ENCODE data around the gene NFE2L2. TPM values are rescaled to one million over a fixed set of nuclear protein-coding genes. Genes with fewer than 3 reads are reported as not detected.

Gene NFE2L2
- total and polyA plus RNA-seq, 2 donors: 46.6 to 91.7 TPM

GRCh38 chr2:177245010-177245422 is 19.5 kb downstream of the NFE2L2 start:
- H3K27ac ChIP-seq (ENCODE audit: low read depth in 1 of 2, low read length in 1 of 2): no peak overlapping the region
- H3K27me3 ChIP-seq (ENCODE audit: control insufficient read depth in 2 of 2, insufficient read depth in 1 of 2, low read length in 1 of 2): no peaks in the 10 kb centered on the region
- no peak overlapping the region for H3K4me3 ChIP-seq (ENCODE audit: low read length in 2 of 2)
- no peak for DNase-seq (ENCODE audit: low read depth in 6 of 9, low spot score in 9 of 9)
- peaks cover 0 to 13% of the 10 kb centered on the region in 2 donors for H3K36me3 ChIP-seq (ENCODE audit: control insufficient read depth in 2 of 2, insufficient read depth in 2 of 2, low read length in 1 of 2)
- peaks cover 11 to 19% of the 10 kb centered on the region in 2 donors for H3K4me1 ChIP-seq (ENCODE audit: control insufficient read depth in 2 of 2, insufficient read depth in 2 of 2, low read length in 2 of 2)
- WGBS: 94% methylated on average over 4 of the region's 4 CpGs
- no peaks in the 10 kb centered on the region for H3K9me3 ChIP-seq (ENCODE audit: control insufficient read depth in 2 of 2, insufficient read depth in 1 of 2, low read length in 1 of 2)

DNA sequence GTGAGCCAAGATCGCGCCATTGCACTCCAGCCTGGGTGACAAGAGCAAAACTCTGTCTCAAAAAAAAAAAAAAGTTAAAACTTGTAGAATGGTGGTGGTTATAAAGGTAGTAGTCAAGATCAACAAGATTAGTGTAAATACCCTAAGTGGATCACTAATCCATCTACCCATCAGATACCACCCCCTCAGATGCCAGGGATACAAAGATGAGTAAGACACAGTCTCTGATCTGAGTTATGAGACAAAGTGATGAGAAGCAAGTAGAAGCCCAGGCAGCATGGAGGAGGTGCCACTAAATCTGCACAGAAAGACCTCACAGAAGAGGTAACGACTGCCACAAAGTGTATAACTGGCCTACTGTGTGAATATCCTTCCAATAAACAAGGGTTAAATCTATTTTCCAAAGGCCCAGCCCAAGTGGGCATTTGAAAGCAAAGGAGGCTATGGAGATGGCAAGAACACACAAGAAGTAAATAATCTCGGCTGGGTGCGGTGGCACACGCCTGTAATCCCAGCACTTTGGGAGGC is 20.2 kb downstream of the NFE2L2 start:
- H3K4me1 ChIP-seq (ENCODE audit: control insufficient read depth in 2 of 2, insufficient read depth in 2 of 2, low read length in 2 of 2): peaks cover 14 to 22% of the 10 kb centered on the region in 2 donors
- no peak for DNase-seq (ENCODE audit: low read depth in 6 of 9, low spot score in 9 of 9)
- H3K27me3 ChIP-seq (ENCODE audit: control insufficient read depth in 2 of 2, insufficient read depth in 1 of 2, low read length in 1 of 2): no peaks in the 10 kb centered on the region
- no peak overlapping the region for H3K4me3 ChIP-seq (ENCODE audit: low read length in 2 of 2)
- peaks cover 0 to 13% of the 10 kb centered on the region in 2 donors for H3K36me3 ChIP-seq (ENCODE audit: control insufficient read depth in 2 of 2, insufficient read depth in 2 of 2, low read length in 1 of 2)
- 98% methylated on average over 6 of the region's 6 CpGs for WGBS
- no peaks in the 10 kb centered on the region for H3K9me3 ChIP-seq (ENCODE audit: control insufficient read depth in 2 of 2, insufficient read depth in 1 of 2, low read length in 1 of 2)
- peak overlapping the region in 1 of 2 donors; percentile 25 for H3K27ac ChIP-seq (ENCODE audit: low read depth in 1 of 2, low read length in 1 of 2)

DNA sequence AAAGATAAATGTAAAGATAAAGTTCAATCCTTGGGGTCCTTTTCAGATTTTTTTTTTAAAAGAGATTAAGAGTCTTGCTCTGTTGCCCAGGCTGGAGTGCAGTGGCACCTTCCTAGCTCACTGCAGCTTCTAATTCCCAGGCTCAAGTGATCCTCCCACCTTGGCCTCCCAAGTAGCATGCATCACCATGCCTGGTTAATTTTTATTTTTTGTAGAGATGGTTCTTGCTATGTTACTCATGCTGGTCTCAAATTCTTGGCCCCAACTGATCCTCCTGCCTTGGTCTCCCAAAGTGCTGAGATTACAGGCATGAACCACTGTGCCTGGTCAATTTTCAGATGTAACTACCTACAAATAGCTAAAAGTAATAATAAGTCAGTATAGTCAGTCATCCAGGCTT is 21.1 kb downstream of the NFE2L2 start:
- H3K36me3 ChIP-seq (ENCODE audit: control insufficient read depth in 2 of 2, insufficient read depth in 2 of 2, low read length in 1 of 2): peaks cover 0 to 8% of the 10 kb centered on the region in 2 donors

GRCh38 chr2:177243073-177243472 is 21.5 kb downstream of the NFE2L2 start:
- WGBS: 96% methylated on average over 3 of the region's 3 CpGs
- Histone ChIP-seq H3K9me3 (ENCODE audit: control insufficient read depth in 2 of 2, insufficient read depth in 1 of 2, low read length in 1 of 2) (no peaks in the 10 kb centered on the region), H3K4me3 (ENCODE audit: low read length in 2 of 2) (no peak overlapping the region), H3K4me1 (ENCODE audit: control insufficient read depth in 2 of 2, insufficient read depth in 2 of 2, low read length in 2 of 2) (peaks cover 14 to 25% of the 10 kb centered on the region in 2 donors), H3K36me3 (ENCODE audit: control insufficient read depth in 2 of 2, insufficient read depth in 2 of 2, low read length in 1 of 2) (peaks cover 0 to 4% of the 10 kb centered on the region in 2 donors), H3K27ac (ENCODE audit: low read depth in 1 of 2, low read length in 1 of 2) (peak overlapping the region; percentile 56 to 78), H3K27me3 (ENCODE audit: control insufficient read depth in 2 of 2, insufficient read depth in 1 of 2, low read length in 1 of 2) (no peaks in the 10 kb centered on the region)
- no peak for DNase-seq (ENCODE audit: low read depth in 6 of 9, low spot score in 9 of 9)

More for the DNA sequence above, 21.1 kb downstream of the NFE2L2 start:
- H3K27me3 ChIP-seq (ENCODE audit: control insufficient read depth in 2 of 2, insufficient read depth in 1 of 2, low read length in 1 of 2): no peaks in the 10 kb centered on the region
- peaks cover 14 to 25% of the 10 kb centered on the region in 2 donors for H3K4me1 ChIP-seq (ENCODE audit: control insufficient read depth in 2 of 2, insufficient read depth in 2 of 2, low read length in 2 of 2)
- no peaks in the 10 kb centered on the region for H3K9me3 ChIP-seq (ENCODE audit: control insufficient read depth in 2 of 2, insufficient read depth in 1 of 2, low read length in 1 of 2)
- no peak for DNase-seq (ENCODE audit: low read depth in 6 of 9, low spot score in 9 of 9)
- no peak overlapping the region for H3K4me3 ChIP-seq (ENCODE audit: low read length in 2 of 2)
- peak overlapping the region; percentile 56 to 78 for H3K27ac ChIP-seq (ENCODE audit: low read depth in 1 of 2, low read length in 1 of 2)

DNA sequence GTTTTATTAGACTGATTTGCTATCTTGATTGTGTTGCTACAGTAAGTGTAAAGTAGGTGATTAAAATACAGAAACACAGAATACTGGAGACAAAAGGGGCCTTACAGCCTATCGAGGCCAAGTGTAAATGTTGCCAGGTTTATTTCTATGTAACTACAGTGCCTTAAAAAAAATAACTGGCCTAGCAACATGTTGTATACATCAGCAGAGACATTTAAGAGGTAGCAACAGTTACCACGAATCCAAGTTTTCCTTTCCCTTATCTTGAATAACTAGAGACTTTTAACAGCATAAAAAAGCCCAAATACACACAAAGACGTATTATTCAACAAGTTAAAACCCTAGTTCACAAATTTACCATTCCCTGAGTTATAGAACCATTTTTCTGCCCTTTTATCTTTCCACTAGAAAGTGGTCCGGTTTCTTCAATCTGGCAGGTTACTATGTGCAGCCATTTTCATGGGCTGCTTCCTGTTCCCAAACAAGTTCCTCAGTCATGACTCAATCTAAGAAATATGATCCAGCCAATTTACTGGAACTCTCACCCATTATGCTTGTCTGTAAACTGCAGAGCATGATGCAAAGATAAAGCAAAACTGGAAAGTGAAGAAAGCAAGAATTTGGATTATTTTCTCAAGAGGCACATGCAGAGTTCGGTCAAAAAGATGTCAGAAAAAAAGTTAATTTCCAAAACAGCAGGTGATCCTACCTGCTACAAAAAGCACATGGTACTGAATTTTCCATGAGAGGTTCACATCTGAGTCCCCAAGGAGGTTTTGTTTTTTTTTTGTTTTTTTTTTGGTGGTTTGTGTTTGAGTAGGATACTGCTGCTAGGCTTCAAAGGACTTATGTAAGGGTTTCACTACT is 22.2 kb downstream of the NFE2L2 start:
- H3K27ac ChIP-seq (ENCODE audit: low read depth in 1 of 2, low read length in 1 of 2): peak overlapping the region; percentile 56 to 78
- H3K4me3 ChIP-seq (ENCODE audit: low read length in 2 of 2): no peak overlapping the region
- peak in 1 of 9 donors; percentile 33 for DNase-seq (ENCODE audit: low read depth in 6 of 9, low spot score in 9 of 9)
- peaks cover 0 to 4% of the 10 kb centered on the region in 2 donors for H3K36me3 ChIP-seq (ENCODE audit: control insufficient read depth in 2 of 2, insufficient read depth in 2 of 2, low read length in 1 of 2)
- peaks cover 14 to 25% of the 10 kb centered on the region in 2 donors for H3K4me1 ChIP-seq (ENCODE audit: control insufficient read depth in 2 of 2, insufficient read depth in 2 of 2, low read length in 2 of 2)
- 80% methylated on average over 5 of the region's 5 CpGs for WGBS
- H3K9me3 ChIP-seq (ENCODE audit: control insufficient read depth in 2 of 2, insufficient read depth in 1 of 2, low read length in 1 of 2): no peaks in the 10 kb centered on the region
- H3K27me3 ChIP-seq (ENCODE audit: control insufficient read depth in 2 of 2, insufficient read depth in 1 of 2, low read length in 1 of 2): no peaks in the 10 kb centered on the region

DNA sequence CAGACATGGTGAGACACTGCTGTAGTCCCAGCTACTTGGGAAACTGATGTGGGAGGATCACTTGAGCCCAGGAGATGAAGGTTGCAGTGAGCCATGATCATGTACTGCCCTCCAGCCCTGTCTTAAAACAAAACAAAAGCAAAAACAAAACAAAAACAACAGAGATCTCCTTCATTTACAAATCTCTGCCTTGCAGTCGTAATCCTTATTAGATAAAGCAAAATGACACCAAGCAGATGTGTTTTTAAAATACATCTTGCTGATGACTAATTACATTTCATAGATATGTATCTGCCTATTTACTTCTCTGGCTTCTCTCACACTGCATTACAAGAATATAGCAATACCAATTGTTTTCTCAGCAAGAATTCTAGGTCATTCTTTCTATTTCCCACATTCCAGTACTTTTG is 22.8 kb downstream of the NFE2L2 start:
- no peak for DNase-seq (ENCODE audit: low read depth in 6 of 9, low spot score in 9 of 9)
- Histone ChIP-seq H3K36me3 (ENCODE audit: control insufficient read depth in 2 of 2, insufficient read depth in 2 of 2, low read length in 1 of 2) (peaks cover 0 to 4% of the 10 kb centered on the region in 2 donors), H3K4me3 (ENCODE audit: low read length in 2 of 2) (no peak overlapping the region), H3K27ac (ENCODE audit: low read depth in 1 of 2, low read length in 1 of 2) (peak overlapping the region in 1 of 2 donors; percentile 56), H3K9me3 (ENCODE audit: control insufficient read depth in 2 of 2, insufficient read depth in 1 of 2, low read length in 1 of 2) (no peaks in the 10 kb centered on the region), H3K27me3 (ENCODE audit: control insufficient read depth in 2 of 2, insufficient read depth in 1 of 2, low read length in 1 of 2) (no peaks in the 10 kb centered on the region), H3K4me1 (ENCODE audit: control insufficient read depth in 2 of 2, insufficient read depth in 2 of 2, low read length in 2 of 2) (peaks cover 14 to 25% of the 10 kb centered on the region in 2 donors)
- WGBS: 87% methylated on average over 1 of the region's 1 CpG

GRCh38 chr2:177239932-177240630 is 24.4 kb downstream of the NFE2L2 start:
- Histone ChIP-seq H3K9me3 (ENCODE audit: control insufficient read depth in 2 of 2, insufficient read depth in 1 of 2, low read length in 1 of 2) (peaks cover 0 to 2% of the 10 kb centered on the region in 2 donors), H3K4me1 (ENCODE audit: control insufficient read depth in 2 of 2, insufficient read depth in 2 of 2, low read length in 2 of 2) (peaks cover 14 to 25% of the 10 kb centered on the region in 2 donors), H3K27ac (ENCODE audit: low read depth in 1 of 2, low read length in 1 of 2) (peak overlapping the region; percentile 39 to 58), H3K4me3 (ENCODE audit: low read length in 2 of 2) (no peak overlapping the region), H3K27me3 (ENCODE audit: control insufficient read depth in 2 of 2, insufficient read depth in 1 of 2, low read length in 1 of 2) (no peaks in the 10 kb centered on the region), H3K36me3 (ENCODE audit: control insufficient read depth in 2 of 2, insufficient read depth in 2 of 2, low read length in 1 of 2) (peaks cover 0 to 10% of the 10 kb centered on the region in 2 donors)
- 44% methylated on average over 5 of the region's 5 CpGs for WGBS
- peak in 3 of 9 donors; percentile 13 to 60 (median 23) for DNase-seq (ENCODE audit: low read depth in 6 of 9, low spot score in 9 of 9)

DNA sequence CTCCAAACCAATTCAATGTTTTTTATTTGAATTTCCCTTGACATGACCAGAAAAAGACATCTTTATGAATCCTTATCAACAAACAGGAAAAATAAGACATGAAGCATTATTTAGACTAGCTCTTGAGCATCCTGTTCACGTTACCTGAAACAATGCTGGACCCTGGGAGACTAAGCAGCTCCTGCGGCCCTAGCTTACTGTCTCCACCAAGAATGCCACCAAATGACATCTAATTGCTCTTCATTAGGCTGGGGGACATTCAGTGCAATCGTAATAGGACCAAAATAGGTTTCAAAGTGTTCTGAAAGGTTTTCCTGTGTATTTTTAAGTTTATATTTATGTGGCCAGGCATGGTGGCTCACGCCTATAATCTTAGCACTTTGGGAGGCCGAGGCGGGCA is 25.5 kb downstream of the NFE2L2 start:
- H3K4me1 ChIP-seq (ENCODE audit: control insufficient read depth in 2 of 2, insufficient read depth in 2 of 2, low read length in 2 of 2): peaks cover 14 to 25% of the 10 kb centered on the region in 2 donors

DNA sequence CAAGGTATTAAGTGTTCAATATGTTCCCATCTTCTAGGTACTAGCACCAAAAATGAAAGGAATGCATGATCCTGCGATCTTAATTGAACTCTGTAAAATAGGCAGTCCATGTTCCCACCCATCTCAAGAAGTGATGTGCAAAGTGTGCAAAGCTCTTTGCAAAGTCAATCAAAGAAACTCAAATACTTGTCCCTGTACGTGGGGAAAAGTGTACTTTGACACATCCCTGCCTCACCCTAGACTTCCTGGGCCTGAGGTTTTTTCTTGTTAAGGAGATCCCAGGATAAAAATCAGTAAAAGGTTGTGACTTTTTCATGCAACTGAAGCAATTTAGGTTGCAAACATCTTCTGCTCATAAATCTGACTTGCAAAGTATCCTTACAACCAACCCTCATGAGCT is 26.6 kb downstream of the NFE2L2 start:
- H3K9me3 ChIP-seq (ENCODE audit: control insufficient read depth in 2 of 2, insufficient read depth in 1 of 2, low read length in 1 of 2): peaks cover 0 to 4% of the 10 kb centered on the region in 2 donors
- H3K4me1 ChIP-seq (ENCODE audit: control insufficient read depth in 2 of 2, insufficient read depth in 2 of 2, low read length in 2 of 2): peaks cover 7 to 17% of the 10 kb centered on the region in 2 donors
- H3K36me3 ChIP-seq (ENCODE audit: control insufficient read depth in 2 of 2, insufficient read depth in 2 of 2, low read length in 1 of 2): peaks cover 0 to 25% of the 10 kb centered on the region in 2 donors
- WGBS: 92% methylated on average over 2 of the region's 2 CpGs
- H3K27ac ChIP-seq (ENCODE audit: low read depth in 1 of 2, low read length in 1 of 2): no peak overlapping the region
- H3K4me3 ChIP-seq (ENCODE audit: low read length in 2 of 2): no peak overlapping the region
- DNase-seq (ENCODE audit: low read depth in 6 of 9, low spot score in 9 of 9): no peak
- H3K27me3 ChIP-seq (ENCODE audit: control insufficient read depth in 2 of 2, insufficient read depth in 1 of 2, low read length in 1 of 2): no peaks in the 10 kb centered on the region

More for the DNA sequence above, 25.5 kb downstream of the NFE2L2 start:
- Histone ChIP-seq H3K9me3 (ENCODE audit: control insufficient read depth in 2 of 2, insufficient read depth in 1 of 2, low read length in 1 of 2) (peaks cover 0 to 4% of the 10 kb centered on the region in 2 donors), H3K4me3 (ENCODE audit: low read length in 2 of 2) (no peak overlapping the region), H3K36me3 (ENCODE audit: control insufficient read depth in 2 of 2, insufficient read depth in 2 of 2, low read length in 1 of 2) (peaks cover 0 to 14% of the 10 kb centered on the region in 2 donors), H3K27me3 (ENCODE audit: control insufficient read depth in 2 of 2, insufficient read depth in 1 of 2, low read length in 1 of 2) (no peaks in the 10 kb centered on the region), H3K27ac (ENCODE audit: low read depth in 1 of 2, low read length in 1 of 2) (no peak overlapping the region)
- DNase-seq (ENCODE audit: low read depth in 6 of 9, low spot score in 9 of 9): no peak
- 97% methylated on average over 6 of the region's 6 CpGs for WGBS
